Tibial nerve (tissue), 4 donors: ENCODE measurements around the gene CCDC110. TPM values are rescaled to one million over a fixed set of nuclear protein-coding genes. Genes with fewer than 3 reads are reported as not detected.

Source experiments
- DNase-seq, 2 donors: peaks; one replicate each; pipeline ENCODE4 v3.0.0-alpha.2; 2019; ENCODE audit warnings: low spot score in 2 of 2
- H3K27ac ChIP-seq, 4 donors: fragments of 200-600 bp; sonication (generic) in 3 of 4; one replicate each; pipeline ENCODE4 v1.5.1; 2017 to 2019; ENCODE audit warnings: mild to moderate bottlenecking in 1 of 4
- H3K27me3 ChIP-seq, 2 donors: fragments of 200-600 bp; sonication (generic) in 1 of 2; one replicate each; pipeline versions ENCODE4 v1.5.1 to v1.6.0; 2017 to 2019
- H3K36me3 ChIP-seq, 3 donors: fragments of 200-600 bp; sonication (generic); one replicate each; pipeline ENCODE4 v1.5.1; 2018 to 2019
- H3K4me1 ChIP-seq, 4 donors: fragments of 200-600 bp; sonication (generic) in 3 of 4; one replicate each; pipeline ENCODE4 v1.5.1; 2017 to 2019
- H3K4me3 ChIP-seq, 4 donors: fragments of 200-600 bp; sonication (generic) in 3 of 4; one replicate each; pipeline ENCODE4 v1.5.1; 2017 to 2019; ENCODE audit warnings: mild to moderate bottlenecking in 1 of 4, moderate library complexity in 1 of 4
- H3K9me3 ChIP-seq, 4 donors: fragments of 200-600 bp; sonication (generic) in 3 of 4; one replicate each; pipeline ENCODE4 v1.5.1; 2017 to 2019
- CTCF ChIP-seq, 5 experiments: fragments of 200-600 bp in 3 of 5; fragments of 450-650 bp in 2 of 5; sonication (generic) in 3 of 5; IDR thresholded peaks; one replicate each; pipeline ENCODE4 v1.5.1; 2016 to 2019; ENCODE audit warnings: antibody characterized with exemption in 5 of 5, mild to moderate bottlenecking in 3 of 5, moderate library complexity in 2 of 5
- EP300 ChIP-seq, 2 donors: sonication (generic); formaldehyde crosslinking; IDR thresholded peaks; one replicate each; pipeline ENCODE4 v1.6.1; 2017; ENCODE audit warnings: antibody characterized with exemption in 2 of 2, mild to moderate bottlenecking in 1 of 2
- POLR2A ChIP-seq, 2 donors: fragments of 450-650 bp; IDR thresholded peaks; one replicate each; pipeline ENCODE4 v1.6.1; 2017; ENCODE audit warnings: antibody characterized with exemption in 2 of 2, mild to moderate bottlenecking in 2 of 2, moderate library complexity in 2 of 2
- WGBS, 2 donors: methylation state at CpG; one replicate each; pipeline ENCODE4 v1.1.5; 2018; 5-methylcytosine and 5-hydroxymethylcytosine counted together
- total RNA-seq, 4 donors: library from RNA; depleted of rRNA; stranded (reverse); fragments of >200 nt; gene quantifications; one replicate each; pipeline ENCODE4 v1.1.0, GENCODE V29; 2016

Gene CCDC110
- total RNA-seq, 4 donors from 2014 or later, result 0.20 to 0.90 TPM; not detected in 2

- TF ChIP-seq EP300 (IDR thresholded peaks at IDR 0.05) (no peak), CTCF (IDR thresholded peaks at IDR 0.05) (no peak)
- peaks cover 0 to 4% (median 0%) of the 10 kb centered on the region in 3 donors for H3K36me3 ChIP-seq
- H3K27ac ChIP-seq, result no peak overlapping the region
- no peak overlapping the region for H3K4me3 ChIP-seq
- H3K9me3 ChIP-seq, result no peaks in the 10 kb centered on the region
- H3K27me3 ChIP-seq, result no peaks in the 10 kb centered on the region
- WGBS, 2 donors, result 74 to 78% methylated on average over 4 of the region's 4 CpGs
- DNase-seq, result no peak
- H3K4me1 ChIP-seq, result peaks cover 0 to 8% (median 0%) of the 10 kb centered on the region in 4 donors
These were observed 36.6 kb upstream of the CCDC110 start for GRCh38 chr4:185508181-185508580.

GRCh38 chr4:185506422-185506821 is 34.9 kb upstream of the CCDC110 start:
- no peak overlapping the region for H3K4me3 ChIP-seq

GRCh38 chr4:185504098-185505047 is 32.8 kb upstream of the CCDC110 start:
- H3K9me3 ChIP-seq, result peaks cover 0 to 15% (median 0%) of the 10 kb centered on the region in 4 donors
- 40 to 54% methylated on average over 21 of the region's 21 CpGs for WGBS, 2 donors
- H3K4me3 ChIP-seq, result peak overlapping the region in 2 of 4 donors; percentile 3 to 35
- H3K27ac ChIP-seq, result peak overlapping the region in 3 of 4 donors; percentile 6 to 49 (median 30)
- peaks cover 0 to 8% (median 0%) of the 10 kb centered on the region in 4 donors for H3K4me1 ChIP-seq
- peaks cover 0 to 23% (median 0%) of the 10 kb centered on the region in 3 donors for H3K36me3 ChIP-seq
- TF ChIP-seq EP300 (IDR thresholded peaks at IDR 0.05), result peak in 1 of 2 donors; percentile 58
- TF ChIP-seq CTCF (IDR thresholded peaks at IDR 0.05), result no peak
- H3K27me3 ChIP-seq, result no peaks in the 10 kb centered on the region
- peak in 1 of 2 donors; percentile 11 for DNase-seq

More at GRCh38 chr4:185506422-185506821, 34.9 kb upstream of the CCDC110 start:
- TF ChIP-seq EP300 (IDR thresholded peaks at IDR 0.05) (no peak), POLR2A (IDR thresholded peaks at IDR 0.05) (no peak), CTCF (IDR thresholded peaks at IDR 0.05) (no peak)
- DNase-seq, result no peak
- Histone ChIP-seq H3K27me3 (no peaks in the 10 kb centered on the region), H3K9me3 (peaks cover 0 to under 1% (median 0%) of the 10 kb centered on the region in 4 donors), H3K4me1 (peaks cover 0 to 8% (median 0%) of the 10 kb centered on the region in 4 donors), H3K27ac (no peak overlapping the region), H3K36me3 (peaks cover 0 to 16% (median 0%) of the 10 kb centered on the region in 3 donors)
- 93 to 94% methylated on average over 20 of the region's 20 CpGs for WGBS, 2 donors

- Histone ChIP-seq H3K9me3 (peaks cover 0 to 15% (median 0%) of the 10 kb centered on the region in 4 donors), H3K27ac (no peak overlapping the region), H3K4me3 (no peak overlapping the region), H3K27me3 (no peaks in the 10 kb centered on the region), H3K36me3 (peaks cover 0 to 23% (median 0%) of the 10 kb centered on the region in 3 donors), H3K4me1 (peaks cover 0 to 8% (median 0%) of the 10 kb centered on the region in 4 donors)
- DNase-seq, result no peak
- WGBS, 2 donors, result 82 to 90% methylated on average over 11 of the region's 11 CpGs
- TF ChIP-seq CTCF (IDR thresholded peaks at IDR 0.05) (no peak), EP300 (IDR thresholded peaks at IDR 0.05) (no peak), POLR2A (IDR thresholded peaks at IDR 0.05) (no peak)
These were observed 30.9 kb upstream of the CCDC110 start for GRCh38 chr4:185502386-185502785.

GRCh38 chr4:185500576-185500975 is 29.0 kb upstream of the CCDC110 start:
- no peaks in the 10 kb centered on the region for H3K27me3 ChIP-seq

More at GRCh38 chr4:185500576-185500975, 29.0 kb upstream of the CCDC110 start:
- TF ChIP-seq POLR2A (IDR thresholded peaks at IDR 0.05) (no peak), EP300 (IDR thresholded peaks at IDR 0.05) (no peak), CTCF (IDR thresholded peaks at IDR 0.05) (no peak)
- 41 to 62% methylated on average over 1 of the region's 1 CpG for WGBS, 2 donors
- Histone ChIP-seq H3K27ac (no peak overlapping the region), H3K9me3 (peaks cover 0 to 15% (median 0%) of the 10 kb centered on the region in 4 donors), H3K36me3 (peaks cover 0 to 23% (median 0%) of the 10 kb centered on the region in 3 donors), H3K4me3 (no peak overlapping the region), H3K4me1 (peaks cover 0 to 8% (median 0%) of the 10 kb centered on the region in 4 donors)
- no peak for DNase-seq
